Thoracic aorta (tissue), 2 donors: ENCODE measurements around the gene TMEM127. TPM values are rescaled to one million over a fixed set of nuclear protein-coding genes. Genes with fewer than 3 reads are reported as not detected.
A peak's percentile ranks its signal among the peaks of the same experiment; 100 is the strongest.

Source experiments
- ATAC-seq: fragments of 150-250 bp; one replicate; pipeline ENCODE4 v1.8.0; 2017; ENCODE audit warnings: low read depth; ENCODE audit not compliant: insufficient number of reproducible peaks, low FRiP score
- DNase-seq: peaks from one replicate; pipeline ENCODE4 v3.0.0-alpha.2; 2020; ENCODE audit warnings: low spot score
- H3K27ac ChIP-seq, 2 donors: fragments of 200-600 bp; sonication (generic); 1 replicate in 1 of 2; 2 replicates in 1 of 2; pipeline ENCODE4 v1.5.1; 2016; ENCODE audit warnings: mild to moderate bottlenecking in 2 of 2, moderate library complexity in 2 of 2
- H3K27me3 ChIP-seq: fragments of 200-600 bp; sonication (generic); replicated peaks from 2 replicates; pipeline ENCODE4 v1.6.0; 2016; ENCODE audit warnings: mild to moderate bottlenecking; ENCODE audit not compliant: insufficient read depth
- H3K36me3 ChIP-seq: fragments of 200-600 bp; sonication (generic); one replicate; pipeline ENCODE4 v1.5.1; 2016
- H3K4me1 ChIP-seq, 2 donors: fragments of 200-600 bp; sonication (generic); 1 replicate in 1 of 2; 2 replicates in 1 of 2; pipeline versions ENCODE4 v1.5.1 to v1.6.0; 2016; ENCODE audit warnings: low read depth in 2 of 2, mild to moderate bottlenecking in 1 of 2; ENCODE audit not compliant: control insufficient read depth in 1 of 2
- H3K4me3 ChIP-seq: fragments of 200-600 bp; sonication (generic); 2 replicates; pipeline ENCODE4 v1.5.1; 2016; ENCODE audit warnings: mild to moderate bottlenecking
- H3K9me3 ChIP-seq: fragments of 200-600 bp; sonication (generic); 2 replicates; pipeline ENCODE4 v1.5.1; 2016
- CTCF ChIP-seq: fragments of 200-600 bp; sonication (generic); IDR thresholded peaks from one replicate; pipeline ENCODE4 v1.5.1; 2019; ENCODE audit warnings: antibody characterized with exemption
- total RNA-seq, 2 donors: library from RNA; depleted of rRNA; stranded (reverse); fragments of >200 nt; gene quantifications; one replicate each; pipeline versions ENCODE4 v1.1.0 to v1.2.3, GENCODE V29; 2016

Gene TMEM127
- total RNA-seq, 2 donors from 2014 or later = 50.8 to 52.4 TPM

DNA sequence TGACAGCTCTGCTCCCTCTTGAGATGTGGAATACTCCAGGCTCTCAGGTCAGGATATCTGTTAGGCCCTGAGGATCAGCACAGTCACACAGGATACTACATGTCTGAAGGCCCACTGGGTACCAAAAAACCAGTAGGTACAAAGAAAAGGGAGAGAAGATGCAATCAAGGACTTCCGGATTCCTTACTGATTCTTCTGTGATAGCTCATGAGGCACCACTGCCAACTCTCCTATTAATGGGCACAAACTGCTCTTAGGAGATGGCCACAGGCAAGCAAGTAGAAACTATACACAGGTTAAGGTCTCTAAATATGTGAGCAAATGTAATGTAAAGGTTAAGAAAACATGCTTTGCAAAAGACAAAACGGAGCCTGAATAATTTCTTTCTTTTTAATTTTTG, 3.5 kb downstream of the TMEM127 start:
- Histone ChIP-seq H3K27ac (peak overlapping the region; percentile 13 to 89), H3K4me1 (peaks cover 64 to 82% of the 10 kb centered on the region in 2 donors), H3K4me3 (no peak overlapping the region), H3K27me3 (no peaks in the 10 kb centered on the region), H3K9me3 (no peaks in the 10 kb centered on the region), H3K36me3 (peaks cover 6% of the 10 kb centered on the region)
- no peak for TF ChIP-seq CTCF
- DNase-seq (no peak), ATAC-seq (no peak)

- Histone ChIP-seq H3K27ac (peak overlapping the region; percentile 89 to 91), H3K27me3 (no peaks in the 10 kb centered on the region), H3K9me3 (no peaks in the 10 kb centered on the region), H3K4me1 (peaks cover 61 to 76% of the 10 kb centered on the region in 2 donors), H3K4me3 (no peak overlapping the region), H3K36me3 (peaks cover 6% of the 10 kb centered on the region)
- no peak for DNase-seq
- TF ChIP-seq CTCF = no peak
- no peak for ATAC-seq
Observed at GRCh38 chr2:96261328-96262003, 4.3 kb downstream of the TMEM127 start.

DNA sequence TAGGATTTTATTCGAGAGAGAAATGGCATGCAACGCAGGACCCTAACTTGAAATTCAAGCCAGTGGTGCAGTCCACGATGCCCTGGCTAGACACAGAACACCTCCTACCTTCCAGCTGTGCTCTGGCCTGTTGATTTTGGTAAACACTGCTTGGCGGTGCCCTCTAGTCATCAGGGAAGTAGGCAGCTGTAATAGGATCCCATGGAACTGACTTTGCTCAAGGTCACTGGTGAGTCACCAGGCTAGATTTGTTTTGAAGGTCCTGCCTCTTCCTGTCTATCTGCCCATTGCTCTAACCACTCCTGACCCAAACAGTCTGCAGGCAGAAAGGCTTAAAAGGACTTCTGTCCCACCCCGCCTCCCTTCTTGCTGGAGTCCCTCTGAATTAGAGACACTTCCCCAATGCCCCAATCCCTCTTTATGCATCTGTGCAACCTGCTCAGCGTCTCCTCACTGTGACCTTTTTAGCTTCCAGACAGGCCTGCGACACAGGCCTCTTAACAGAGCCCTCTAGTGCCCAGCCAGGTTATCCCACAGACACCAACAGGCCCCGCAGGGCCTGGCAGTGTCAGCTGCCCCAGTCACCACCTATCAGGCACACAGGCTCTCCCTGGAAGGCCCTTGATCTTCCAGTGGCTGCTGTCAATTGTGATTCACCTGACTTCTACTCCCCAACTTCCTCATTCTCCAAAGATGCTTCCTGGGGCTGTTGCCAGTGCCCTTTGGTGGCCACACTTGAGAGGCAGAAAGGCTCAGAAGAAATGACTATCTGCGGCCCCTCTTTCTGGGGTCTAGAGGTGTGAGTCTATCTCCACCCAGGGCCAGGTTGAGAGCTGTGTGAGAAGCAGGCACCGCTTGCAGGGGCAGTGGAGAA, 5.2 kb downstream of the TMEM127 start:
- TF ChIP-seq CTCF = no peak
- peaks cover 13% of the 10 kb centered on the region for H3K36me3 ChIP-seq
- no peaks in the 10 kb centered on the region for H3K9me3 ChIP-seq
- peak overlapping the region; percentile 21 for H3K4me3 ChIP-seq
- ATAC-seq (peak; percentile 86), DNase-seq (peak; percentile 71)
- no peaks in the 10 kb centered on the region for H3K27me3 ChIP-seq
- peaks cover 61 to 76% of the 10 kb centered on the region in 2 donors for H3K4me1 ChIP-seq
- peak overlapping the region; percentile 89 to 91 for H3K27ac ChIP-seq

- TF ChIP-seq CTCF = no peak
- no peaks in the 10 kb centered on the region for H3K27me3 ChIP-seq
- peaks cover 24% of the 10 kb centered on the region for H3K36me3 ChIP-seq
- no peaks in the 10 kb centered on the region for H3K9me3 ChIP-seq
- peaks cover 57 to 72% of the 10 kb centered on the region in 2 donors for H3K4me1 ChIP-seq
- DNase-seq = no peak
- peak overlapping the region; percentile 87 to 89 for H3K27ac ChIP-seq
- H3K4me3 ChIP-seq = no peak overlapping the region
- ATAC-seq = no peak
Observed at GRCh38 chr2:96259497-96259921, 6.3 kb downstream of the TMEM127 start.
